Trophoblast cell (in vitro differentiated cells and primary cell): ENCODE results near the gene SMU1.

ENCODE experiments used
- DNase-seq, 2 donors: peaks; one replicate each; pipeline ENCODE4 v3.0.0-alpha.2; 2016
- H2AFZ ChIP-seq: 2 replicates; pipeline ENCODE4 v1.6.1; 2013; ENCODE audit warnings: low read length, moderate library complexity, mild to moderate bottlenecking; ENCODE audit not compliant: insufficient read depth, poor library complexity
- H2AK5ac ChIP-seq: 2 replicates; pipeline ENCODE4 v1.6.1; 2013; ENCODE audit warnings: mild to moderate bottlenecking, low read length
- H2BK120ac ChIP-seq: 2 replicates; pipeline ENCODE4 v1.6.1; 2013; ENCODE audit warnings: low read length, mild to moderate bottlenecking, moderate library complexity; ENCODE audit not compliant: insufficient read depth, poor library complexity
- H2BK12ac ChIP-seq: 2 replicates; pipeline ENCODE4 v1.6.1; 2013; ENCODE audit warnings: mild to moderate bottlenecking, low read length, moderate library complexity
- H2BK5ac ChIP-seq: 2 replicates; pipeline ENCODE4 v1.6.1; 2013; ENCODE audit warnings: low read length, low read depth, moderate library complexity, mild to moderate bottlenecking; ENCODE audit not compliant: poor library complexity
- H3K14ac ChIP-seq: 2 replicates; pipeline ENCODE4 v1.6.1; 2013; ENCODE audit warnings: mild to moderate bottlenecking, low read length
- H3K18ac ChIP-seq: 2 replicates; pipeline ENCODE4 v1.6.1; 2013; ENCODE audit warnings: mild to moderate bottlenecking, low read length
- H3K23ac ChIP-seq: 2 replicates; pipeline ENCODE4 v1.6.1; 2013; ENCODE audit warnings: low read length
- H3K27ac ChIP-seq: 2 replicates; pipeline ENCODE4 v1.5.1; 2013; ENCODE audit warnings: low read depth, mild to moderate bottlenecking, inconsistent platforms, low read length, moderate library complexity
- H3K27me3 ChIP-seq: 2 replicates; pipeline ENCODE4 v1.6.1; 2013; ENCODE audit warnings: inconsistent platforms, mild to moderate bottlenecking, low read length, moderate library complexity; ENCODE audit not compliant: insufficient read depth
- H3K36me3 ChIP-seq, 2 experiments: 1 replicate in 1 of 2; 2 replicates in 1 of 2; pipeline ENCODE4 v1.6.1; 2013; ENCODE audit warnings: low read length in 2 of 2, mild to moderate bottlenecking in 2 of 2, moderate library complexity in 1 of 2; ENCODE audit not compliant: insufficient read depth in 2 of 2, control insufficient read depth in 1 of 2
- H3K4ac ChIP-seq: 2 replicates; pipeline ENCODE4 v1.6.1; 2013; ENCODE audit warnings: low read depth, mild to moderate bottlenecking, low read length, moderate library complexity
- H3K4me1 ChIP-seq, 2 experiments: 1 replicate in 1 of 2; 2 replicates in 1 of 2; pipeline ENCODE4 v1.6.1; 2013; ENCODE audit warnings: low read length in 2 of 2, mild to moderate bottlenecking in 2 of 2, moderate library complexity in 1 of 2; ENCODE audit not compliant: insufficient read depth in 2 of 2, control insufficient read depth in 1 of 2
- H3K4me2 ChIP-seq: 2 replicates; pipeline ENCODE4 v1.6.1; 2013; ENCODE audit warnings: inconsistent platforms, mild to moderate bottlenecking, low read length, moderate library complexity
- H3K4me3 ChIP-seq: 2 replicates; pipeline ENCODE4 v1.5.1; 2013; ENCODE audit warnings: mild to moderate bottlenecking, low read depth, low read length, inconsistent platforms
- H3K79me1 ChIP-seq: one replicate; pipeline ENCODE4 v1.6.1; 2013; ENCODE audit warnings: low read length
- H3K79me2 ChIP-seq: 2 replicates; pipeline ENCODE4 v1.6.1; 2013; ENCODE audit warnings: low read length, mild to moderate bottlenecking; ENCODE audit not compliant: control insufficient read depth, insufficient read depth, poor library complexity
- H3K9ac ChIP-seq: 2 replicates; pipeline ENCODE4 v1.6.1; 2013; ENCODE audit warnings: mild to moderate bottlenecking, low read length
- H3K9me3 ChIP-seq: 2 replicates; pipeline ENCODE4 v1.6.1; 2013; ENCODE audit warnings: low read depth, mild to moderate bottlenecking, control low read depth, inconsistent platforms, low read length; ENCODE audit not compliant: insufficient read depth
- H4K12ac ChIP-seq: 2 replicates; pipeline ENCODE4 v1.6.1; 2013; ENCODE audit warnings: low read depth, mild to moderate bottlenecking, low read length, moderate library complexity
- H4K8ac ChIP-seq: 2 replicates; pipeline ENCODE4 v1.6.1; 2013; ENCODE audit warnings: low read depth, mild to moderate bottlenecking, low read length, moderate library complexity
- H4K91ac ChIP-seq: one replicate; pipeline ENCODE4 v1.6.1; 2013; ENCODE audit warnings: low read depth, mild to moderate bottlenecking, low read length, moderate library complexity
- WGBS: extraction: QIAGEN DNeasy Blood & Tissue Kit; methylation state at CpG from one replicate; pipeline ENCODE4 v1.1.7; 2013; ENCODE audit warnings: missing lambda C conversion rate; ENCODE audit not compliant: insufficient read length, insufficient coverage; ENCODE audit errors: extremely low coverage; 5-methylcytosine and 5-hydroxymethylcytosine counted together

The SMU1 gene

GRCh38 chr9:33108472-33108871 is 32.0 kb upstream of the SMU1 start:
- Histone ChIP-seq H3K4me2 (no peak overlapping the region), H3K4me1 (peaks cover 29 to 38% of the 10 kb centered on the region in 2 experiments), H3K36me3 (peaks cover 14 to 24% of the 10 kb centered on the region in 2 experiments), H2BK5ac (no peak overlapping the region), H3K14ac (no peak overlapping the region), H3K9ac (no peak overlapping the region), H2BK120ac (no peak overlapping the region), H2BK12ac (no peak overlapping the region), H3K18ac (peak overlapping the region; percentile 23), H4K8ac (no peak overlapping the region), H3K23ac (peak overlapping the region; percentile 1), H3K79me2 (peaks cover 2% of the 10 kb centered on the region), H3K9me3 (no peaks in the 10 kb centered on the region), H3K27ac (no peak overlapping the region), H3K4ac (no peak overlapping the region), H4K91ac (no peak overlapping the region), H3K4me3 (no peak overlapping the region), H3K27me3 (no peaks in the 10 kb centered on the region), H2AK5ac (no peak overlapping the region), H4K12ac (no peak overlapping the region), H3K79me1 (peaks cover 27% of the 10 kb centered on the region), H2AFZ (no peak overlapping the region)
- no peak for DNase-seq
- WGBS = no CpG with 5 or more reads among the region's 3 CpGs

GRCh38 chr9:33107762-33108161 is 31.3 kb upstream of the SMU1 start:
- H4K8ac ChIP-seq = peak overlapping the region; percentile 88

GRCh38 chr9:33106827-33107621 is 30.6 kb upstream of the SMU1 start:
- peak overlapping the region; percentile 96 for H3K14ac ChIP-seq
- peak overlapping the region; percentile 93 for H2BK12ac ChIP-seq
- H3K4me3 ChIP-seq = no peak overlapping the region
- peak overlapping the region; percentile 92 for H3K18ac ChIP-seq
- H2AK5ac ChIP-seq = peak overlapping the region; percentile 98
- WGBS = no CpG with 5 or more reads among the region's 10 CpGs
- no peaks in the 10 kb centered on the region for H3K9me3 ChIP-seq
- H3K23ac ChIP-seq = no peak overlapping the region
- peak overlapping the region; percentile 88 for H4K8ac ChIP-seq
- H3K4me2 ChIP-seq = peak overlapping the region; percentile 32
- H3K79me1 ChIP-seq = peaks cover 32% of the 10 kb centered on the region
- no peaks in the 10 kb centered on the region for H3K27me3 ChIP-seq
- peak overlapping the region; percentile 97 for H3K27ac ChIP-seq
- H2AFZ ChIP-seq = peak overlapping the region; percentile 32
- peak overlapping the region; percentile 97 for H2BK120ac ChIP-seq
- H2BK5ac ChIP-seq = peak overlapping the region; percentile 96
- peak overlapping the region; percentile 88 for H3K4ac ChIP-seq
- H3K36me3 ChIP-seq = peaks cover 7 to 17% of the 10 kb centered on the region in 2 experiments
- H4K12ac ChIP-seq = peak overlapping the region; percentile 63
- peaks cover 2% of the 10 kb centered on the region for H3K79me2 ChIP-seq
- peak overlapping the region; percentile 95 for H4K91ac ChIP-seq
- peak; percentile 74 to 91 for DNase-seq
- H3K9ac ChIP-seq = no peak overlapping the region
- H3K4me1 ChIP-seq = peaks cover 39 to 52% of the 10 kb centered on the region in 2 experiments

More at GRCh38 chr9:33107762-33108161, 31.3 kb upstream of the SMU1 start:
- no peak for DNase-seq
- H4K91ac ChIP-seq = peak overlapping the region; percentile 95
- H4K12ac ChIP-seq = peak overlapping the region; percentile 63
- peak overlapping the region; percentile 92 for H3K18ac ChIP-seq
- peak overlapping the region; percentile 32 for H2AFZ ChIP-seq
- H3K9ac ChIP-seq = no peak overlapping the region
- peak overlapping the region; percentile 97 for H2BK120ac ChIP-seq
- no CpG with 5 or more reads among the region's 5 CpGs for WGBS
- H3K23ac ChIP-seq = no peak overlapping the region
- peak overlapping the region; percentile 98 for H2AK5ac ChIP-seq
- peaks cover 10 to 18% of the 10 kb centered on the region in 2 experiments for H3K36me3 ChIP-seq
- peak overlapping the region; percentile 93 for H2BK12ac ChIP-seq
- H3K79me2 ChIP-seq = peaks cover 2% of the 10 kb centered on the region
- H3K4me1 ChIP-seq = peaks cover 36 to 45% of the 10 kb centered on the region in 2 experiments
- peak overlapping the region; percentile 88 for H3K4ac ChIP-seq
- peak overlapping the region; percentile 32 for H3K4me2 ChIP-seq
- peak overlapping the region; percentile 96 for H3K14ac ChIP-seq
- no peaks in the 10 kb centered on the region for H3K27me3 ChIP-seq
- H3K4me3 ChIP-seq = no peak overlapping the region
- peak overlapping the region; percentile 96 for H2BK5ac ChIP-seq
- H3K27ac ChIP-seq = peak overlapping the region; percentile 97
- peaks cover 31% of the 10 kb centered on the region for H3K79me1 ChIP-seq
- no peaks in the 10 kb centered on the region for H3K9me3 ChIP-seq

- no peak overlapping the region for H3K23ac ChIP-seq
- H2BK5ac ChIP-seq = peak overlapping the region; percentile 84
- H2AK5ac ChIP-seq = peak overlapping the region; percentile 33
- H3K27ac ChIP-seq = peak overlapping the region; percentile 97
- H2BK120ac ChIP-seq = peak overlapping the region; percentile 69
- H2AFZ ChIP-seq = peak overlapping the region; percentile 6
- H3K14ac ChIP-seq = peak overlapping the region; percentile 82
- peak overlapping the region; percentile 10 for H3K4ac ChIP-seq
- H3K79me1 ChIP-seq = peaks cover 34% of the 10 kb centered on the region
- no peak overlapping the region for H3K9ac ChIP-seq
- peaks cover 42 to 58% of the 10 kb centered on the region in 2 experiments for H3K4me1 ChIP-seq
- H3K18ac ChIP-seq = peak overlapping the region; percentile 9
- no CpG with 5 or more reads among the region's 4 CpGs for WGBS
- H2BK12ac ChIP-seq = peak overlapping the region; percentile 93
- H3K79me2 ChIP-seq = peaks cover 2% of the 10 kb centered on the region
- H3K27me3 ChIP-seq = no peaks in the 10 kb centered on the region
- no peaks in the 10 kb centered on the region for H3K9me3 ChIP-seq
- H3K36me3 ChIP-seq = peaks cover 4 to 11% of the 10 kb centered on the region in 2 experiments
- no peak overlapping the region for H4K12ac ChIP-seq
- DNase-seq = no peak
- H4K91ac ChIP-seq = peak overlapping the region; percentile 76
- H3K4me2 ChIP-seq = no peak overlapping the region
- H3K4me3 ChIP-seq = no peak overlapping the region
- H4K8ac ChIP-seq = peak overlapping the region; percentile 63
These were observed 29.9 kb upstream of the SMU1 start for GRCh38 chr9:33106372-33106771.
